ENCODE results near the gene CIITA.

DNA sequence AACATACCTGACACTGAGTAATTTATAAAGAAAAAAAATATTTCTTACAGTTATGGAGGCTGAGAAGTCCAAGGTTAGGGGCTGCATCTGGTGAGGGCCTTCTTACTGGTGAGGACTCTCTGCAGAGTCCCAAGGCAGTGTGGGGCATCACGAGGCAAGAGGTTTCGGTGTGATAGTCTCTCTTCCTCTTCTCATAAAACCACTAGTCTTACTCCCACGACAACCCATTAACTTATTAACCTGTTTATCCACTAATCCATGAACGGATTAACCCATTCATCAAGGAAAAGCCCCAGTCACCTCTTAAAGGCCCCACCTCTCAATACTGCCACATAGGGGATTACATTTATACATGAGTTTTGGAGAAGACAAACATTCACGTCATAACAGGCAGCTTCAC lies 20.1 kb downstream of the CIITA start:
- no peak for TF ChIP-seq EZH2 (IDR thresholded peaks at IDR 0.05; ENCODE audit: insufficient read depth, poor library complexity, severe bottlenecking)
- no peak for TF ChIP-seq EZH2phosphoT487 (IDR thresholded peaks at IDR 0.05; ENCODE audit: insufficient read depth, low read depth)

All from GM23248 (cell line).